GM23248 (cell line): ENCODE measurements around the gene RHBDF2.

Source experiments
- EZH2 ChIP-seq: fragments of 200-600 bp; sonication (generic); IDR thresholded peaks from 2 replicates; pipeline ENCODE4 v1.6.1; 2018; ENCODE audit warnings: antibody characterized with exemption, mild to moderate bottlenecking; ENCODE audit not compliant: insufficient read depth, poor library complexity, severe bottlenecking
- EZH2phosphoT487 ChIP-seq: fragments of 200-600 bp; sonication (generic); IDR thresholded peaks from 2 replicates; pipeline ENCODE4 v1.6.1; 2018; ENCODE audit warnings: antibody characterized with exemption, moderate library complexity, mild to moderate bottlenecking, low read depth; ENCODE audit not compliant: insufficient read depth

DNA sequence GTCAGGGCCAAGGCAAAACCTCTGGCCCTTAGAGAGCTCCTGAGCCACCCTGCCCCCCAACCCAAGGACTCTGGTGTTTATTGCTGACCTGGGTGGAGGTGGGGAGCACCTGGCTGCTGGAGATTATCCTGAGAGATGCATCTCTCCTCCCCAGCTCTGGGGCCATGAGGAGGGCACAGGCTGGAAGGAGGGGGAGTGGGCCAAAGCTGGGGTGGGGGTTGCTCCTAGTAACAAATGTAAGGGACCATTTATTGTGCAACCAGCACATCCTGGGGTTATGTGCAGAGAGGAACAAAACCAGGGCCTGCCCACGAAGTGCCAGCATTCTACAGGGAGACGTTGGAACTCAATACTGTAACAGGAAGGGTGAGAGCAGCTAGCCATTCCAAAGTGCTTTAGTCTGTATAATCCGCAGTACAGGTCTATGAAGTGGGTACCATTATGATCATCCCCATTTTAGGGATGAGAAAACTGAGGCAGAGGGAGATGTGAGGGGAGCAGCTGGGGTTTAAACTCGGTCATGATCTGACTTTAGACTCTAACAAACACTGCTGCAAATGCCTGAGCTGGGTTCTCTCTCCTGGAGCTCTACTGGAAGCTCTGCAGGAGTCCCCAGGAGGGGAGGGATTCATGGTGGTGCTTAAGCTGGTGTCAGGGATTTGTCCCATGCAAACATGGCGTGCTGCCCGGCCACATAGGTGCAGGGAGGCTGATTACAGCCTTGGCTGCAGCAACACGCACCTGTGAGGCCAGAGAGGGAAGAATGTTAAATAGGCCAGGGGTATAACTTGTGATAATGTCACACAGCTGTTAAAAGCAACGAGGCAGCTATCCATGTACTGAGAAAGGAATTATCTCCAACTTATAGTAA is 1.4 kb upstream of the RHBDF2 start:
- TF ChIP-seq EZH2, result no peak
- no peak for TF ChIP-seq EZH2phosphoT487
